GM18873 (cell line): ENCODE results near the gene VMP1.
"Not testable (repeated sequence)": the region's sequence is repeated elsewhere in the genome, so short reads cannot be mapped to it uniquely, and the experiment has no call there.

Experiments
- ATAC-seq: cut with Tn5 transposase; IDR thresholded peaks from one replicate; pipeline ENCODE4 v1.9.1; 2021; ENCODE audit warnings: mild to moderate bottlenecking, moderate library complexity, moderate number of reproducible peaks; ENCODE audit not compliant: unreplicated experiment, low FRiP score

Gene VMP1

DNA sequence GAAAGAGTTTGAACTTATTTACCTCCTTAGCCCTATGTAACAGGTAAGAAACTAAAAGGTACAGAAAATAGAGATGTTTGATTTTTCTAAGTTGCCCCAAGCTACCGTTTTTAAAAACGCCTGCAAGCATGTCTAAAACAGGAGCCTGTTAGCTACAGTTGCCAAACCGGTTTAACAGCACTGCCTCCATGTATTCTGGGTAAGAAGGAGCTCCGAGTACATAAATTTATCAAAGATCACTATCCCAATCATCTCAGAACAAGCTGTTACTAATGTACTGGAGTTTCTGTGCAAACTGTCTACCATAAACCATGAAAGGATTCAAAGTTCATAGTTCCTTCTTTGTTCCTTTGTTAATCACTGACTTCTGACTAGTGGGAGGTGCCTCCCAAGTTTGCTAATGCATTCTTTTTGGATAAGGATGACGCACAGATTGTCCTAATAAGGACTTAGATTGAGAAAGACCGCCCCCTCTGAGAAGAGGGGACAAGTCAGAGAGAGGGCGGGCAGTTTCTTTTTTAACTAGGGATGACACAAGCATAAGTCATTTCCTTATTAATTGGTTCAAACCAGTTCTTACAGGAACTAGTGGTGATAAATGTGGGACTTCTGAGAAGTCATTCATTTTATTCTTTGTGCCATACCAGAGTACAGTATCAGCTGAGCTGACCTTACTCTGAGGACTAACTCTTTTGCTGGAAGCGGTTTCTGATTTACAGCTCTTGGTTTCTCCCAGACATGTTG, 130.0 kb downstream of the VMP1 start:
- ATAC-seq = peak; percentile 72

DNA sequence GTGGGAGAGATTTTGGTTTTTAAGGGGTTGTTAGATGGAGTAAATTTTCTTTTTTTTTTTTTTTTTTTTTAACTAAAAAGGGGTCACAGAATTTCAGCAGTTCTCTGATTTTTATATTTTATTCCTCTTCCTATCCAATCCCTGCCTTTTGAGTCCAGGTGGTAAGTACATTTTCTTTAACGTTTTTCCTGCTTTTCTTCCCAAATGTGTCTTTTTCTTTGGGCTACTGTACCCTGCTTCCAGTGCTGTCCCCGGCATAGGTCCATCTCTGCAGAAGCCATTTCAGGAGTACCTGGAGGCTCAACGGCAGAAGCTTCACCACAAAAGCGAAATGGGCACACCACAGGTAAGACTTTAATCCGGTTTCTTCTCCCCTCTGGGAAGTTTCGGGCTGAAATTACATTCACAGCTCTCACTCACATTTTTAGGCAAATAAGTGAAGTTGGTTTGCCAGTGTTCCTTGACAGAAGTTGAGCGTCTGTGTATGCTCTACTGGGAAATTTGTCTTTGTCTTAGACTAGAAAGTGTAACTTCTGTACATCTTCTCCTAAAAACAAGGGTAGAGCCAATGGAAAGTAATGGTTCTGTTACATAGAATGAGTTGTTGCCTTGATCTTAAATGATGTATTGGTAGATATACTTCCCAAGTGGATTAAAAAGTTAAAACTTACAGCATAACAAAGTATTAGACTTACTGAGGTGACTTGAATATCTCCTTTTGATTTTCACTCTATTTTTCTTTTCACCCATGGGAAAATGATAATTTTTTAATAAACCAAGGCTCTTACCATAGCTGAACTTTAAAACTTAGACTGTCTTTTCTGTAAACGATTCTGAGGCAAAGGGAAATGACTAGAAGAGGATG, 130.8 kb downstream of the VMP1 start:
- no peak for ATAC-seq

DNA sequence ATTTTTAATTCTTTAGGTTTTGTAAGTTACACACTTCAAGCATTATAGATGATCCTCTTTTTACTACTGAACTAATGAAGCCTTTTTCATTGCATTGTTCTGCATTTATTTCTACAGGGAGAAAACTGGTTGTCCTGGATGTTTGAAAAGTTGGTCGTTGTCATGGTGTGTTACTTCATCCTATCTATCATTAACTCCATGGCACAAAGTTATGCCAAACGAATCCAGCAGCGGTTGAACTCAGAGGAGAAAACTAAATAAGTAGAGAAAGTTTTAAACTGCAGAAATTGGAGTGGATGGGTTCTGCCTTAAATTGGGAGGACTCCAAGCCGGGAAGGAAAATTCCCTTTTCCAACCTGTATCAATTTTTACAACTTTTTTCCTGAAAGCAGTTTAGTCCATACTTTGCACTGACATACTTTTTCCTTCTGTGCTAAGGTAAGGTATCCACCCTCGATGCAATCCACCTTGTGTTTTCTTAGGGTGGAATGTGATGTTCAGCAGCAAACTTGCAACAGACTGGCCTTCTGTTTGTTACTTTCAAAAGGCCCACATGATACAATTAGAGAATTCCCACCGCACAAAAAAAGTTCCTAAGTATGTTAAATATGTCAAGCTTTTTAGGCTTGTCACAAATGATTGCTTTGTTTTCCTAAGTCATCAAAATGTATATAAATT, 132.3 kb downstream of the VMP1 start:
- no peak for ATAC-seq

DNA sequence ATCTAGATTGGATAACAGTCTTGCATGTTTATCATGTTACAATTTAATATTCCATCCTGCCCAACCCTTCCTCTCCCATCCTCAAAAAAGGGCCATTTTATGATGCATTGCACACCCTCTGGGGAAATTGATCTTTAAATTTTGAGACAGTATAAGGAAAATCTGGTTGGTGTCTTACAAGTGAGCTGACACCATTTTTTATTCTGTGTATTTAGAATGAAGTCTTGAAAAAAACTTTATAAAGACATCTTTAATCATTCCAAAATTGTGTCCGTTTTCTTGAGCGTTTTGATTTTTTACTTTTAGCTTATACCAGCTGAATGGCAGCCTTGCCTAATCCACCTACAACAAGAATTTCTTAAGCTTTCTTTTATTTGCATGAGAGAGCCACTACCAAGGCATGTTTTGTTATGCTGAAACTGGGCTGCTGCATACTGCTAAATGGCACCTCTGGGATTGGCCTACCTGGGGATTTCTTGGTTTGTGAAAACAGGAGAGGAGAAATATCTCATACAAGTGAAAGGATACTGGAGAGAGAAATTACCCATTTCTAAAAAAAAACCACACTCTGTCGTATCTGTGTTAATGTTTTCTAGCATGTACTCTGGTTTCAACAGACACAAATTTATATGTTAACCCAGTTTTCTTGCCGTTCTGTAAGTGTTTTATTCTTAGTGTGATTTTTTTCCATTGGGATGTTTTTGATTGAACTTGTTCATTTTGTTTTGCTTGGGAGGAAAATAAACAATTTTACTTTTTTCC, 133.1 kb downstream of the VMP1 start:
- ATAC-seq = no peak

DNA sequence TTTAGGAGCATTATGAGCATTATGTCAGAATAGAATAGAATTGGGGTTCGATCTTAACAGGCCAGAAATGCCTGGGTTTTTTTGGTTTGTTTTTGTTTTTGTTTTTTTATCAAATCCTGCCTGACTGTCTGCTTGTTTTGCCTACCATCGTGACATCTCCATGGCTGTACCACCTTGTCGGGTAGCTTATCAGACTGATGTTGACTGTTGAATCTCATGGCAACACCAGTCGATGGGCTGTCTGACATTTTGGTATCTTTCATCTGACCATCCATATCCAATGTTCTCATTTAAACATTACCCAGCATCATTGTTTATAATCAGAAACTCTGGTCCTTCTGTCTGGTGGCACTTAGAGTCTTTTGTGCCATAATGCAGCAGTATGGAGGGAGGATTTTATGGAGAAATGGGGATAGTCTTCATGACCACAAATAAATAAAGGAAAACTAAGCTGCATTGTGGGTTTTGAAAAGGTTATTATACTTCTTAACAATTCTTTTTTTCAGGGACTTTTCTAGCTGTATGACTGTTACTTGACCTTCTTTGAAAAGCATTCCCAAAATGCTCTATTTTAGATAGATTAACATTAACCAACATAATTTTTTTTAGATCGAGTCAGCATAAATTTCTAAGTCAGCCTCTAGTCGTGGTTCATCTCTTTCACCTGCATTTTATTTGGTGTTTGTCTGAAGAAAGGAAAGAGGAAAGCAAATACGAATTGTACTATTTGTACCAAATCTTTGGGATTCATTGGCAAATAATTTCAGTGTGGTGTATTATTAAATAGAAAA, 133.8 kb downstream of the VMP1 start:
- not testable (repeated sequence) for ATAC-seq

DNA sequence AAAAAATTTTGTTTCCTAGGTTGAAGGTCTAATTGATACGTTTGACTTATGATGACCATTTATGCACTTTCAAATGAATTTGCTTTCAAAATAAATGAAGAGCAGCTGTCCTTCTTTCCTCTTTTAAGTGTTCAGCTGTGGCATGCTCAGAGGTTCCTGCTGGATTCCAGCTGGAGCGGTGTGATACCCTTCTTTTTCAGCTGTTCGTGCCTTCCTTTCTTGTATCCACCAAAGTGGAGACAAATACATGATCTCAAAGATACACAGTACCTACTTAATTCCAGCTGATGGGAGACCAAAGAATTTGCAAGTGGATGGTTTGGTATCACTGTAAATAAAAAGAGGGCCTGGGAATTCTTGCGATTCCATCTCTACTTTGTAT, 134.4 kb downstream of the VMP1 start:
- not testable (repeated sequence) for ATAC-seq

DNA sequence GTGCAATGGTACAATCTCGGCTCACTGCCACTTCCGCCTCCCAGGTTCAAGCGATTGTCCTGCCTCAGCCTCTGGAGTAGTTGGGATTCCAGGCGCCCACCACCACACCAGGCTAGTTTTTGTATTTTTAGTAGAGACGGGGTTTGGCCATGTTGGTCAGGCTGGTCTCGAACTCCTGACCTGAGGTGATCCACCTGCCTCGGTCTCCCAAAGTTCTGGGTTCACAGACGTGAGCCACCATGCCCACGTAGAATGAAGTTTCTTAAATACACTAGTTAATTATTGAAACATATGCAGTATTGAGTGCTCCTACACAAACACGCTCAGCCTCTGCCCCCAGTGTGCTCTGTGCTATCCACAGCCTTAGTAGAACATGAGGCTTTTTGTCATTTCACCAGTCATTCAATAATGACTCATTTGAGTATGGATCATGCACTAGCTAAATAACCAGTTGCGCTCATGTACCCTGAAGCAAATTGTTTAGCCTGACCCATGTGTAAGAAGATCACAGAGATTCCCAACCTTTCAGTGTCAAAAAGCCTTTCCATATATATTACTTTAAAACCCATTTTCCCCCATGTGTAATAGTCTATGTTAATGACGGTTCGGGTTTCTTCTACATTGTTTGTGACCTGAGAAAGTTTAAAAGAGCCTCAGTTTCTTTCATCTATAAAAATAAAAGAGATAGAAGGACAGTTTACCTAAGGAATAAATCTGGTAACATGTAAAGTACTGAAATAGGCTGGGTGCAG, 135.6 kb downstream of the VMP1 start:
- ATAC-seq = no peak

DNA sequence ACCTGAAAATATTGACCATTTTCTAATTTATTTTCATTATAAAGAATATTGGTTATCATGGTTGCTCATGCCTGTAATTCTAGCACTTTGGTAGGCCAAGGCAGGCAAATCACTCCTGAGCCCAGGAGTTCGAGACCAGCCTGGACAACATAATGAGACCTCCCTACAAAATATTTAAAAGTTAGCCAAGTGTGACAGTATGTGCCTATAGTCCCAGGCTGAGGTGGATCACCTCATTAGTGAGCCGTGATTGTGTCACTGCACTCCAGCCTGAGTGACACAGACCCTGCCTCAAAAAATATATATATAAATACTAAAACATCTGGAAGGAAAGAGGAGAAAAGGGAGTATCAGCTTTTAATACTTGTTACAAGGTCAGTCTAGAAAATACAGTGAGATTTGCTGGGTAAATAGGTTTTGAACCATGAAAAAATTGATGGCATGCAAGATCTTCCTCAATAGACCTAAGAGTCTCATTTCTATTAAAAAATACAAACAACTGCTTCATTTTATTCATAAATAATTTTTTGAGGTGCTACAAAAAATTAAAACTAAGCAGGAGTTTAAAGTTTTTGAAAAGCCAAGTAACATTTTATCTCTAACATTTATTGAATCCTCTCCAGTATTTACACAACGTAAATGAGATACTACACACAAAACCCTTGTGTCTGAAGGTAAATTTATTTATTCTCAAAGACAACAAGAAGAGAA, 137.6 kb downstream of the VMP1 start:
- ATAC-seq = no peak

DNA sequence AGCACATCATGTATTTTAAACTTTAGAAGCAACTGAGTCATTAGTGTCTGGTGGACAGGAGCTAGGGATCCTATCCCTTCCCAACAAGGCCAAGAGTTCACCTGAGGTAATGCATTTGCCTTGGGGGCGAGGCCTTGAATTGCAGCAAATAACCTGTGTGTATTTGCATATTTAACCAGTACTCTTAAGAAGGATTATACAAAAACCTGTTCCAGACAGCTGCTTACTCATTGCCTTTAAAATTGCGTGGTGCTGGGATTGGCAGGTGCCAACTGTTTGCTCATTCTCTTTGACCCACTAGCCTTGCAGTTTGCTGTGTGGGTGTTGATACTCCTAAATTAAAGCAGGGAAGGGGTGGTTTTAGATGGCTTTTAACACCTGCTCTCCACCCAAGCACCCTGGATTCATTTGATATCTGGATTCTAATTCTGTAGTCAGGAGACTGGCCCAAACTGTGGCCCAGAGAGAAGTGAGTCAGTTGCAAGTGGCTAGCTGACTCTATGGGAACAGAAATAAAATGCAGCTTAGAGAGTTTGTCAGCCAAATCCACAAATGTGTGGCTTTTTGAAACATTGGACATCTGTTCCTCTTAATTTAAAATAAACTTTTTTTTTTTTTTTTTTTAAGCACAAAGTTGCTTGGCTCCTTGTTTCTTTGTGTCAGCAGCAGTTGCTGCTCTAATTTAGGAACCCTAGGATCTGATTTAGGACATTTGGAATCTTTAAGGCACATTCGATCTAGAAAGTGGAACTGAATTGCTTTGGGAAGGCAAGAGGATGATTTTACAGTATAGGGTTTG, 138.3 kb downstream of the VMP1 start:
- ATAC-seq = no peak

DNA sequence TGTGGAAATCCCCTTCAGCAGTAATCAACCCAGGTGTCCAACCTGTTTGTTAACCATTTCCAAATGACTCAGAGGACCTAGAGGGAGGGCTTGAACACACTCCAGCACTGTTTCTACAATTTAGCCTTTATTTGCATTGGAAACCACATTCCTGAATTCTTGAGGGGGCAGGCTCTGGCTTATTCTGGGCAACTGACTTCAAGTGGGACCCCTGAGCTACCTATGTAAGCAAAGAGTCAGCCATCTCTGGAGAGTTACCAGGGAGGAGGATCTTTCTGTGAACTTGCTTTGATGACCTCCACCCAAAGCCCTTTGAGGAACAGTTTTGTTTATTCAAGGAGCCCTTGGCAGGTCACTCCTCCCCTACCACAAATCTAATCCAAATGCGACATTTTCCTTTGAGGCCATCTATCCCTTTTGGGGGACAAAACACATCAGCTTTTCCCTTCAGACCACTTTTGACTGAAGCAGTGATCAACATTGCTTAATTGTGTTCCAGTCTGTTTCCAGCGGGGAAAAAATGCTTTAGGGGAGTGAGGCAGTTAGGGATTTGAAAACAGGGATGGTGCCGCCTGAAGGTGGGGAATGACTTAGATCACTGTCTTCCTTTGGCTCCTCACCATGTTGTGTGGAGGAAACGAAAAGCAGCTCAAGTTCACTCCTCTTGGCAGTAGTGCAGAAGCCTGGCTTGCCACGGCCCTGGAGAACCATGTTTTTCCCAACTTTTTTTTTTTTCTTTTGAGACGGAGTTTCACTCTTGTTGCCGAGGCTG, 139.1 kb downstream of the VMP1 start:
- ATAC-seq = peak; percentile 47

DNA sequence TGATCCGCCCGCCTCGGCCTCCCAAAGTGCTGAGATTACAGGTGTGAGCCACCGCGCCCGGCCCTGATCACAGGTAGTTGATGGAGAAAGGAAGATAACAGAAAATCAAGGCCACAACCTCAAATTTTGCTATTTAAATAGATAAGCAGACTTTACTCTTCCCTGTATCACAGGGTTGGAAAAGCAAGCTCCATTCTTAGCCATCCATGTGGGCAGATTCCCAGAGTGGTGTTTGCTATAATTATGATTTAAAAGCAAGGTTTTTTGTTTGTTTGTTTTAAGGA, 140.9 kb downstream of the VMP1 start:
- ATAC-seq = no peak

DNA sequence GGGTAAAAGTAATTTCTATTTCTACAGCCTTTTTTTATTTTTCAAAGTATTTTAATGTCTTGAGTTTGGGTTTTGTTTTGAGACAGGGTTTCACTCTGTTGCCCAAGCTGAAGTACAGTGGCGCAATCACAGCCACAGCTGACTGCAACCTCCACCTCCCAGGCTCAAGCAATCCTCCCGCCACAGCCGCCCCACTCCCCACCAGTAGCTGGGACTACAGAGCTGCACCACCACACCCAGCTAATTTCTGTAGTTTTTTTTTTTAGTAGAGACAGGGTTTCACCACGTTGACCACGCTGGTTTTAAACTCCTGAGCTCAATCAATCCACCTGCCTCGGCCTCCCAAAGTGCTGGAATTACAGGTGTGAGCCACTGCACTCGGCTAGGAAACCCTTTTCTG, 141.3 kb downstream of the VMP1 start:
- no peak for ATAC-seq

DNA sequence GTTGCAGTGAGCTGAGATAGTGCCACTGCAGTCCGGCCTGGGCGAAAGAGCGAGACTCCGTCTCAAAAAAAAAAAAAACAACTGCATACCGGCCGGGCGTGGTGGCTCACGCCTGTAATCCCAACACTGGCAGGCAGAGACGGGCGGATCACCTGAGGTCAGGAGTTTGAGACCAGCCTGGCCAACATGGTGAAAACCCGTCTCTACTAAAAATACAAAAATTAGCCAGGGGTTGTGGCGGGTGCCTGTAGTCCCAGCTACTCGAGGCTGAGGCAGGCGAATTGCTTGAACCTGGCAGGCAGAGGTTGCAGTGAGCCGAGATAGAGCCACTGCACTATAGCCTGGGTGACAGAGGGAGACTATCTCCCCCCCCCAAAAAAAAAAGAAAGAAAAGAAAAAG, 142.9 kb downstream of the VMP1 start:
- ATAC-seq = not testable (repeated sequence)

DNA sequence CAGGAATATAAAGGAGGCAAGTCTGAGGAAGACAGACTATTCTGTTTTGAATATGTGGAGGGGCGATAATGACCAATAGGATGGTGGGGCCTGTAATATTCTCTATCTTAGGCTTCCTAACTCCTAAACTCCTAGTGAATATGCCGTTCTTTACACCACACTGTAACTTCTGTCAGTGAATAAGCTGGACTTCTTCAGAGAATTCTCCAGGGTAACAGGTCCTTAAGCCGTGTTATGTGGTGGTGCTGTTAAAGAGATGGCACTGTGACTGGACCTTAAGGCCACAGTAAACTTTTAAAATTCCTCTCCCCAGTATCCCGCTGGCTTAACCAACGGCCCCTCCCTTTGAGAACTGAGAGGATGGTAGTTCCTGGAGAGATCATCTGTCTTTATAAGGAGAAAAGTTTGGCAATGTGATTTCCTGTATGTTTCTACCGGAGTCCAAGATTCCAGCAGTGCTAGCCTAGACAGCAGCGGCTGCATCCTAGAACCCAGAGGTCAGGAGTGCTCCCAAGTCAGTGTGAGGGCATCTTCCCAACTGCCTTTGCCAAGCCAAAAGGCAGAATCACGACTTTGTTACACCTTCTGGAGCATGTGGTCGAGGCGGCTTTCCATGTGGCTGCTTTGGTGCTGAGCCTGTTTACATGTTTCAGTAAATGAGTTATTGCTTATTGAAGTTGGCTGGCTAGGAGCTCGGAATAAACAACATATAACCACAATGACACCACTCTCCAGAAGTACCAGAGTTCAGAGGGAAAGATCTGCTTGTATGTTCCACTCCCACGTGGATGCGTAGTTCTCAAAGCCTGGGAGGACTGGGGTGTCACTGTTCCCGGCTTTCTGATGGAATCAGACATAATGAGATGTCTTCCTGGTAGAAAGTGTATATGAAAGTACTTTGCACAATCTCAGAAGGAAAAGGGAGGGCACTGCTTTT, 144.3 kb downstream of the VMP1 start:
- no peak for ATAC-seq

DNA sequence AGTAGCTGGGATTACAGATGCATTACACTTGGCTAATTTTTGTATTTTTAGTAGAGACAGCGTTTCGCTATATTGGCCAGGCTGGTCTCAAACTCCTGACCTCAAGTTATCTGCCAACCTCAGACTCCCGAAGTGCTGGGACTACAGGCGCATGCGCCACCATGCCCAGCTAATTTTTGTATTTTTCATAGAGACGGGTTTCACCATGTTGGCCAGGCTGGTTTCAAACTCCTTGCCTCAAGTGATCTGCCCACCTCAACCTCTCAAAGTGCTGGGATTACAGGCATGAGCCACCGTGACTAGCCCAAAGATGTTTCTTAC, 145.4 kb downstream of the VMP1 start:
- ATAC-seq = not testable (repeated sequence)
